Spleen (tissue), 11 donors: ENCODE measurements around the gene OCLN. TPM values are rescaled to one million over a fixed set of nuclear protein-coding genes. Genes with fewer than 3 reads are reported as not detected.

Experiments
- DNase-seq: peaks from one replicate; pipeline ENCODE4 v3.0.0-alpha.2; 2020
- H3K27ac ChIP-seq, 8 donors: fragments of 200-600 bp; sonication (generic) in 7 of 8; 1 replicate in 4 of 8; 2 replicates in 4 of 8; pipeline versions ENCODE4 v1.5.0 to v1.8.0; 2016 to 2021; ENCODE audit warnings: inconsistent platforms in 4 of 8, mild to moderate bottlenecking in 4 of 8, moderate library complexity in 1 of 8
- H3K27me3 ChIP-seq, 7 donors: fragments of 200-600 bp; sonication (generic) in 6 of 7; replicated peaks in 1 of 7; 1 replicate in 4 of 7; 2 replicates in 3 of 7; pipeline versions ENCODE4 v1.5.0 to v1.8.0; 2016 to 2021; ENCODE audit warnings: inconsistent platforms in 3 of 7, mild to moderate bottlenecking in 1 of 7
- H3K36me3 ChIP-seq, 6 donors: fragments of 200-600 bp; sonication (generic) in 5 of 6; 1 replicate in 4 of 6; 2 replicates in 2 of 6; pipeline versions ENCODE4 v1.5.0 to v1.8.0; 2016 to 2021; ENCODE audit warnings: inconsistent platforms in 2 of 6
- H3K4me1 ChIP-seq, 6 donors: fragments of 200-600 bp; sonication (generic) in 5 of 6; 1 replicate in 3 of 6; 2 replicates in 3 of 6; pipeline versions ENCODE4 v1.5.0 to v1.8.0; 2016 to 2021; ENCODE audit warnings: inconsistent platforms in 3 of 6
- H3K4me3 ChIP-seq, 8 donors: fragments of 200-600 bp; sonication (generic) in 7 of 8; 1 replicate in 4 of 8; 2 replicates in 4 of 8; pipeline versions ENCODE4 v1.5.0 to v1.8.0; 2016 to 2021; ENCODE audit warnings: inconsistent platforms in 4 of 8, mild to moderate bottlenecking in 4 of 8, moderate library complexity in 2 of 8
- H3K9me3 ChIP-seq, 8 donors: fragments of 200-600 bp; sonication (generic) in 7 of 8; 1 replicate in 4 of 8; 2 replicates in 4 of 8; pipeline versions ENCODE4 v1.5.0 to v1.8.0; 2016 to 2021; ENCODE audit warnings: inconsistent platforms in 4 of 8
- POLR2A ChIP-seq, 3 donors: fragments of 450-650 bp; IDR thresholded peaks; one replicate each; pipeline ENCODE4 v1.5.1; 2017; ENCODE audit warnings: antibody characterized with exemption in 3 of 3, mild to moderate bottlenecking in 1 of 3
- POLR2AphosphoS5 ChIP-seq, 3 donors: sonication (generic); formaldehyde crosslinking; IDR thresholded peaks; one replicate each; pipeline ENCODE4 v1.5.1; 2017; ENCODE audit warnings: antibody characterized with exemption in 3 of 3
- WGBS, 5 donors: extraction: QIAGEN DNeasy Blood & Tissue Kit in 3 of 5; methylation state at CpG; one replicate each; pipeline versions ENCODE4 v1.1.5 to v1.1.7; 2013 to 2018; 5-methylcytosine and 5-hydroxymethylcytosine counted together
- intact Hi-C: fragments of 100-400 bp; cut with DNase I; formaldehyde crosslinking; loops from one replicate; pipeline ENCODE4 v1.15.0; 2023; ENCODE audit warnings: low total_unique reads
- polyA plus RNA-seq, 3 donors: library from polyadenylated mRNA; stranded (reverse); fragments of 200-250 nt; gene quantifications; one replicate each; pipeline ENCODE4 v1.2.1, GENCODE V29; 2013
- total RNA-seq, 7 donors: library from RNA; depleted of rRNA in 3 of 7; stranded (reverse); fragments of >200 nt in 3 of 7; fragmentation: NEBNext Ultra II Directional in 4 of 7; extraction: Animal tissue kit (Norgen Biotek cat#: 25700) in 4 of 7; gene quantifications; one replicate each; pipeline versions ENCODE4 v1.1.0 to v1.2.1, GENCODE V29; 2016 to 2021
- TF ChIP-seq, protein P1 (sequence below), 11 experiments: fragments of 200-600 bp in 7 of 11; fragments of 450-650 bp in 4 of 11; sonication (generic) in 4 of 11; IDR thresholded peaks in 8 of 11; conservative IDR thresholded peaks in 3 of 11; 1 replicate in 7 of 11; 2 replicates in 4 of 11; pipeline versions ENCODE4 v1.4.0 to v1.8.0; 2016 to 2021; ENCODE audit warnings: antibody characterized with exemption in 11 of 11, inconsistent platforms in 4 of 11, mild to moderate bottlenecking in 1 of 11
- donor health status: healthy with polysubstance abuse.
- donor health status: DM: no; HTN: no; CAD: no; lungs with moderate emphysema.
- donor health status: DM: no; HTN: no; CAD: no.
- donor health status: Bipolar disorder and iron deficiency.
- donor health status: healthy.
- donor health status: DM: no; HTN: no; CAD: no.
- donor health status: DM: yes; HTN: yes; CAD: no.

Gene OCLN
- total and polyA plus RNA-seq, 10 donors = 0.60 to 10.6 (median 3.0) TPM

DNA sequence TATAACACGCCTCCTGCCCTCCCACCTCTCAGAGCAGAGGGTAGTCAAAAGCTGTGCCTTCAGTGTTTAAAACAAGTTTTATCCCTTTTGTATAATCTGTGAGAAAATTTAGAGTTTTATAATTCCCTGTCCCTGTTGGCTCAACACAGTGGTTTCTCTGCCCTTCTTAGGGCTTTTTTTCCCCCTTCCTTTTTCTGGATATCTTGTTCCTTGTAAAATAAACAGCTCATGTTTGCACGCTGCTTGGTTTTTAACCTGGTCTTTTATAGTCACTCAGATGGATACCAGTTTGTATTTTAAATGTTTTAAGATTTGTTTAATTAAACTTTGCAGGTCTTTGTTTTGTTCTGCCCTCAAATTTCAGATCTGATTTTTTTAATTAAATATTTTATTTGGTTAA, 26.7 kb downstream of the OCLN start:
- WGBS, 5 donors = 65 to 90% (median 83%) methylated on average over 2 of the region's 2 CpGs
- no peaks in the 10 kb centered on the region for H3K27me3 ChIP-seq
- TF ChIP-seq, protein P1, sequence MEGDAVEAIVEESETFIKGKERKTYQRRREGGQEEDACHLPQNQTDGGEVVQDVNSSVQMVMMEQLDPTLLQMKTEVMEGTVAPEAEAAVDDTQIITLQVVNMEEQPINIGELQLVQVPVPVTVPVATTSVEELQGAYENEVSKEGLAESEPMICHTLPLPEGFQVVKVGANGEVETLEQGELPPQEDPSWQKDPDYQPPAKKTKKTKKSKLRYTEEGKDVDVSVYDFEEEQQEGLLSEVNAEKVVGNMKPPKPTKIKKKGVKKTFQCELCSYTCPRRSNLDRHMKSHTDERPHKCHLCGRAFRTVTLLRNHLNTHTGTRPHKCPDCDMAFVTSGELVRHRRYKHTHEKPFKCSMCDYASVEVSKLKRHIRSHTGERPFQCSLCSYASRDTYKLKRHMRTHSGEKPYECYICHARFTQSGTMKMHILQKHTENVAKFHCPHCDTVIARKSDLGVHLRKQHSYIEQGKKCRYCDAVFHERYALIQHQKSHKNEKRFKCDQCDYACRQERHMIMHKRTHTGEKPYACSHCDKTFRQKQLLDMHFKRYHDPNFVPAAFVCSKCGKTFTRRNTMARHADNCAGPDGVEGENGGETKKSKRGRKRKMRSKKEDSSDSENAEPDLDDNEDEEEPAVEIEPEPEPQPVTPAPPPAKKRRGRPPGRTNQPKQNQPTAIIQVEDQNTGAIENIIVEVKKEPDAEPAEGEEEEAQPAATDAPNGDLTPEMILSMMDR (IDR thresholded peaks at IDR 0.05 in 8 of 11, conservative IDR thresholded peaks at IDR 0.05 in 3 of 11) = no peak
- no peak for TF ChIP-seq POLR2A (IDR thresholded peaks at IDR 0.05)
- TF ChIP-seq POLR2AphosphoS5 (IDR thresholded peaks at IDR 0.05) = no peak
- intact Hi-C loops = no loop called here
- H3K9me3 ChIP-seq = no peaks in the 10 kb centered on the region
- H3K27ac ChIP-seq = no peak overlapping the region
- H3K4me1 ChIP-seq = no peaks in the 10 kb centered on the region
- no peak for DNase-seq
- no peaks in the 10 kb centered on the region for H3K36me3 ChIP-seq
- no peak overlapping the region for H3K4me3 ChIP-seq

GRCh38 chr5:69522035-69522434, 29.4 kb downstream of the OCLN start:
- WGBS, 5 donors = 74 to 82% (median 79%) methylated on average over 3 of the region's 3 CpGs

GRCh38 chr5:69525490-69525889, 32.9 kb downstream of the OCLN start:
- no peak overlapping the region for H3K4me3 ChIP-seq
- 83 to 93% (median 87%) methylated on average over 2 of the region's 2 CpGs for WGBS, 5 donors
- no peak overlapping the region for H3K27ac ChIP-seq
- H3K36me3 ChIP-seq = no peaks in the 10 kb centered on the region
- TF ChIP-seq POLR2A (IDR thresholded peaks at IDR 0.05) (no peak), POLR2AphosphoS5 (IDR thresholded peaks at IDR 0.05) (no peak)
- TF ChIP-seq, protein P1 (IDR thresholded peaks at IDR 0.05 in 8 of 11, conservative IDR thresholded peaks at IDR 0.05 in 3 of 11) = no peak
- no peaks in the 10 kb centered on the region for H3K9me3 ChIP-seq
- intact Hi-C loops = no loop called here
- no peak for DNase-seq
- H3K27me3 ChIP-seq = no peaks in the 10 kb centered on the region
- no peaks in the 10 kb centered on the region for H3K4me1 ChIP-seq

More at GRCh38 chr5:69522035-69522434, 29.4 kb downstream of the OCLN start:
- no peaks in the 10 kb centered on the region for H3K4me1 ChIP-seq
- intact Hi-C loops = no loop called here
- H3K27me3 ChIP-seq = no peaks in the 10 kb centered on the region
- DNase-seq = no peak
- no peaks in the 10 kb centered on the region for H3K36me3 ChIP-seq
- no peak overlapping the region for H3K27ac ChIP-seq
- H3K4me3 ChIP-seq = no peak overlapping the region
- no peaks in the 10 kb centered on the region for H3K9me3 ChIP-seq
- TF ChIP-seq POLR2AphosphoS5 (IDR thresholded peaks at IDR 0.05) = no peak
- TF ChIP-seq, protein P1 (IDR thresholded peaks at IDR 0.05 in 8 of 11, conservative IDR thresholded peaks at IDR 0.05 in 3 of 11) = no peak
- TF ChIP-seq POLR2A (IDR thresholded peaks at IDR 0.05) = no peak

GRCh38 chr5:69526660-69527059, 34.1 kb downstream of the OCLN start:
- no peak for DNase-seq
- H3K4me3 ChIP-seq = no peak overlapping the region
- H3K9me3 ChIP-seq = no peaks in the 10 kb centered on the region
- H3K4me1 ChIP-seq = peaks cover 0 to 5% (median 0%) of the 10 kb centered on the region in 6 donors
- no peak overlapping the region for H3K27ac ChIP-seq
- 92 to 97% (median 94%) methylated on average over 9 of the region's 9 CpGs for WGBS, 5 donors
- TF ChIP-seq POLR2AphosphoS5 (IDR thresholded peaks at IDR 0.05) (no peak), POLR2A (IDR thresholded peaks at IDR 0.05) (no peak)
- TF ChIP-seq, protein P1 (IDR thresholded peaks at IDR 0.05 in 8 of 11, conservative IDR thresholded peaks at IDR 0.05 in 3 of 11) = no peak
- no peaks in the 10 kb centered on the region for H3K36me3 ChIP-seq
- intact Hi-C loops = no loop called here
- no peaks in the 10 kb centered on the region for H3K27me3 ChIP-seq
